ENCODE measurements around the gene CEP55. TPM values are rescaled to one million over a fixed set of nuclear protein-coding genes. Genes with fewer than 3 reads are reported as not detected.

The CEP55 gene
- total and polyA plus RNA-seq, 10 of the 15 experiments (the other 5 are each of a cell fraction or from before 2014, with no cell fraction given), result 14.6 to 83.6 (median 52.0) TPM

DNA sequence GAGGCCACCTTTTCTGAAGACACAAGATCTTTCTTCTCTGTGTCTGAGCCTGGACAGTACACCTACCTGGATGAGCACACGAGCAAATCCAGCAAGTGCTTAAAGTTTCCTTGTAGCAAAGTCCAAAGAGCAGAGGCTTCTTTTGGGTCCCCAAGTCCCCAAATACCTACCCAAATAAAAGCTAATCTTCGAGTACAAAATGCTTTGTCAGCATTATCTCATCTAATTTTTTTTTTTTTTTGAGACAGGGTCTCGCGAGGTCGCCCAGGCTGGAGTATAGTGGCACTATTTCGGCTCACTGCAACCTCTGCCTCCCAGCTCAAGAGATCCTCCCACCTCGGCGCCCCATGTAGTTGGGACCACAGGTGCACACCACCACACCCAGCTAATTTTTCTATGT, 38.9 kb upstream of the CEP55 start:
- ChIA-PET POLR2A (interaction anchor here (0.7 kb wide), 1 partner anchor 295 kb away, joined by 3 read pairs; no protein-coding TSS in a partner anchor), CTCF (interaction anchor here (0.7 to 3.5 kb wide), 2 partner anchors 25 to 30 kb away, joined by 5 to 12 read pairs; partner anchors contain the start of gene MYOF), RAD21 (ENCODE audit: unreplicated experiment) (interaction anchor here (1.5 kb wide), 1 partner anchor 81 kb away, joined by 5 read pairs; no protein-coding TSS in a partner anchor), SMC1A (ENCODE audit: uncharacterized antibody, unreplicated experiment) (interaction anchor here (0.5 to 1.7 kb wide), 3 partner anchors 15 to 80 kb away, joined by 3 to 4 read pairs (median 3); no protein-coding TSS in a partner anchor)
- no peak overlapping the region for H3K27ac ChIP-seq (ENCODE audit: control insufficient read depth, insufficient read depth)
- H4K20me1 ChIP-seq (ENCODE audit: control insufficient read depth, insufficient read depth), result no peaks in the 10 kb centered on the region
- H3K36me3 ChIP-seq (ENCODE audit: control insufficient read depth in 2 of 2, insufficient read depth in 2 of 2, low read length in 1 of 2), result no peaks in the 10 kb centered on the region
- H2AFZ ChIP-seq (ENCODE audit: control insufficient read depth, low read depth, low read length), result no peak overlapping the region
- no peak for TF ChIP-seq SMAD5 (IDR thresholded peaks at IDR 0.05; ENCODE audit: low read depth)
- no peak for TF ChIP-seq RAD51 (IDR thresholded peaks at IDR 0.05)
- TF ChIP-seq BHLHE40 (IDR thresholded peaks at IDR 0.05; ENCODE audit: borderline replicate concordance in 1 of 2, low read depth in 2 of 2, low read length in 1 of 2), result no peak
- no peak for TF ChIP-seq JUND (IDR thresholded peaks at IDR 0.05; ENCODE audit: low read depth, low read length)
- TF ChIP-seq PAX5 (IDR thresholded peaks at IDR 0.05; ENCODE audit: borderline replicate concordance, low read depth, low read length), result no peak
- TF ChIP-seq, protein P1, sequence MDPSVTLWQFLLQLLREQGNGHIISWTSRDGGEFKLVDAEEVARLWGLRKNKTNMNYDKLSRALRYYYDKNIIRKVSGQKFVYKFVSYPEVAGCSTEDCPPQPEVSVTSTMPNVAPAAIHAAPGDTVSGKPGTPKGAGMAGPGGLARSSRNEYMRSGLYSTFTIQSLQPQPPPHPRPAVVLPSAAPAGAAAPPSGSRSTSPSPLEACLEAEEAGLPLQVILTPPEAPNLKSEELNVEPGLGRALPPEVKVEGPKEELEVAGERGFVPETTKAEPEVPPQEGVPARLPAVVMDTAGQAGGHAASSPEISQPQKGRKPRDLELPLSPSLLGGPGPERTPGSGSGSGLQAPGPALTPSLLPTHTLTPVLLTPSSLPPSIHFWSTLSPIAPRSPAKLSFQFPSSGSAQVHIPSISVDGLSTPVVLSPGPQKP (IDR thresholded peaks at IDR 0.05; ENCODE audit: low read depth, low read length), result no peak
- TF ChIP-seq, protein P2, sequence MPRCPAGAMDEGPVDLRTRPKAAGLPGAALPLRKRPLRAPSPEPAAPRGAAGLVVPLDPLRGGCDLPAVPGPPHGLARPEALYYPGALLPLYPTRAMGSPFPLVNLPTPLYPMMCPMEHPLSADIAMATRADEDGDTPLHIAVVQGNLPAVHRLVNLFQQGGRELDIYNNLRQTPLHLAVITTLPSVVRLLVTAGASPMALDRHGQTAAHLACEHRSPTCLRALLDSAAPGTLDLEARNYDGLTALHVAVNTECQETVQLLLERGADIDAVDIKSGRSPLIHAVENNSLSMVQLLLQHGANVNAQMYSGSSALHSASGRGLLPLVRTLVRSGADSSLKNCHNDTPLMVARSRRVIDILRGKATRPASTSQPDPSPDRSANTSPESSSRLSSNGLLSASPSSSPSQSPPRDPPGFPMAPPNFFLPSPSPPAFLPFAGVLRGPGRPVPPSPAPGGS (IDR thresholded peaks at IDR 0.05; ENCODE audit: borderline replicate concordance, insufficient read depth, low read depth, low read length, poor library complexity, severe bottlenecking), result no peak
- no peak for TF ChIP-seq BRCA1 (IDR thresholded peaks at IDR 0.05; ENCODE audit: low read depth, low read length)
- no peak for TF ChIP-seq IKZF2 (IDR thresholded peaks at IDR 0.05)
- TF ChIP-seq, protein P3, sequence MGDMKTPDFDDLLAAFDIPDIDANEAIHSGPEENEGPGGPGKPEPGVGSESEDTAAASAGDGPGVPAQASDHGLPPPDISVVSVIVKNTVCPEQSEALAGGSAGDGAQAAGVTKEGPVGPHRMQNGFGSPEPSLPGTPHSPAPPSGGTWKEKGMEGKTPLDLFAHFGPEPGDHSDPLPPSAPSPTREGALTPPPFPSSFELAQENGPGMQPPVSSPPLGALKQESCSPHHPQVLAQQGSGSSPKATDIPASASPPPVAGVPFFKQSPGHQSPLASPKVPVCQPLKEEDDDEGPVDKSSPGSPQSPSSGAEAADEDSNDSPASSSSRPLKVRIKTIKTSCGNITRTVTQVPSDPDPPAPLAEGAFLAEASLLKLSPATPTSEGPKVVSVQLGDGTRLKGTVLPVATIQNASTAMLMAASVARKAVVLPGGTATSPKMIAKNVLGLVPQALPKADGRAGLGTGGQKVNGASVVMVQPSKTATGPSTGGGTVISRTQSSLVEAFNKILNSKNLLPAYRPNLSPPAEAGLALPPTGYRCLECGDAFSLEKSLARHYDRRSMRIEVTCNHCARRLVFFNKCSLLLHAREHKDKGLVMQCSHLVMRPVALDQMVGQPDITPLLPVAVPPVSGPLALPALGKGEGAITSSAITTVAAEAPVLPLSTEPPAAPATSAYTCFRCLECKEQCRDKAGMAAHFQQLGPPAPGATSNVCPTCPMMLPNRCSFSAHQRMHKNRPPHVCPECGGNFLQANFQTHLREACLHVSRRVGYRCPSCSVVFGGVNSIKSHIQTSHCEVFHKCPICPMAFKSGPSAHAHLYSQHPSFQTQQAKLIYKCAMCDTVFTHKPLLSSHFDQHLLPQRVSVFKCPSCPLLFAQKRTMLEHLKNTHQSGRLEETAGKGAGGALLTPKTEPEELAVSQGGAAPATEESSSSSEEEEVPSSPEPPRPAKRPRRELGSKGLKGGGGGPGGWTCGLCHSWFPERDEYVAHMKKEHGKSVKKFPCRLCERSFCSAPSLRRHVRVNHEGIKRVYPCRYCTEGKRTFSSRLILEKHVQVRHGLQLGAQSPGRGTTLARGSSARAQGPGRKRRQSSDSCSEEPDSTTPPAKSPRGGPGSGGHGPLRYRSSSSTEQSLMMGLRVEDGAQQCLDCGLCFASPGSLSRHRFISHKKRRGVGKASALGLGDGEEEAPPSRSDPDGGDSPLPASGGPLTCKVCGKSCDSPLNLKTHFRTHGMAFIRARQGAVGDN (IDR thresholded peaks at IDR 0.05), result no peak
- BruUV-seq (replicated peaks), result no TSS peak
- no peaks in the 10 kb centered on the region for H3K4me1 ChIP-seq (ENCODE audit: control insufficient read depth, insufficient read depth, low read length)
- H3K79me2 ChIP-seq (ENCODE audit: control insufficient read depth, insufficient read depth, low read length), result no peaks in the 10 kb centered on the region
- no peak for DNase-seq (ENCODE audit: low read depth, low spot score)
- no peak for FAIRE-seq
- no peaks in the 10 kb centered on the region for H3K9me3 ChIP-seq (replicated peaks; ENCODE audit: control insufficient read depth, insufficient read depth, low read length)
- H3K27me3 ChIP-seq (replicated peaks in 1 of 2; ENCODE audit: control insufficient read depth in 2 of 2, insufficient read depth in 2 of 2, low read length in 1 of 2), result no peaks in the 10 kb centered on the region; a peak in 1 of 4 replicates
- 51% methylated on average over 6 of the region's 8 CpGs for WGBS (ENCODE audit: insufficient coverage, insufficient replicate concordance, low lambda C conversion rate, missing lambda C conversion rate)
- intact Hi-C loops (cut with micrococcal nuclease; ENCODE audit: unreplicated experiment), result no loop called here
- in situ Hi-C loops (cut with MboI), result no loop called here
- ATAC-seq, result no peak
- no peak overlapping the region for H3K4me3 ChIP-seq
- no peak overlapping the region for H3K9ac ChIP-seq (ENCODE audit: control insufficient read depth, insufficient read depth, low read length)
- no peak overlapping the region for H3K4me2 ChIP-seq (ENCODE audit: control insufficient read depth, insufficient read depth)

All from GM12878 (cell line).